ENCODE data around the gene TMEM140.

- TF ChIP-seq YY1 (IDR thresholded peaks at IDR 0.05; ENCODE audit: low read depth) (no peak), EP300 (IDR thresholded peaks at IDR 0.05; ENCODE audit: borderline replicate concordance) (no peak), CREB1 (IDR thresholded peaks at IDR 0.05; ENCODE audit: low read depth) (no peak), TAF1 (IDR thresholded peaks at IDR 0.05; ENCODE audit: low read depth) (no peak), TCF12 (IDR thresholded peaks at IDR 0.05; ENCODE audit: low read depth) (no peak), TEAD4 (IDR thresholded peaks at IDR 0.05) (no peak), RAD21 (IDR thresholded peaks at IDR 0.05; ENCODE audit: low read depth) (no peak), EGR1 (IDR thresholded peaks at IDR 0.05) (no peak)
- TF ChIP-seq, protein P1, sequence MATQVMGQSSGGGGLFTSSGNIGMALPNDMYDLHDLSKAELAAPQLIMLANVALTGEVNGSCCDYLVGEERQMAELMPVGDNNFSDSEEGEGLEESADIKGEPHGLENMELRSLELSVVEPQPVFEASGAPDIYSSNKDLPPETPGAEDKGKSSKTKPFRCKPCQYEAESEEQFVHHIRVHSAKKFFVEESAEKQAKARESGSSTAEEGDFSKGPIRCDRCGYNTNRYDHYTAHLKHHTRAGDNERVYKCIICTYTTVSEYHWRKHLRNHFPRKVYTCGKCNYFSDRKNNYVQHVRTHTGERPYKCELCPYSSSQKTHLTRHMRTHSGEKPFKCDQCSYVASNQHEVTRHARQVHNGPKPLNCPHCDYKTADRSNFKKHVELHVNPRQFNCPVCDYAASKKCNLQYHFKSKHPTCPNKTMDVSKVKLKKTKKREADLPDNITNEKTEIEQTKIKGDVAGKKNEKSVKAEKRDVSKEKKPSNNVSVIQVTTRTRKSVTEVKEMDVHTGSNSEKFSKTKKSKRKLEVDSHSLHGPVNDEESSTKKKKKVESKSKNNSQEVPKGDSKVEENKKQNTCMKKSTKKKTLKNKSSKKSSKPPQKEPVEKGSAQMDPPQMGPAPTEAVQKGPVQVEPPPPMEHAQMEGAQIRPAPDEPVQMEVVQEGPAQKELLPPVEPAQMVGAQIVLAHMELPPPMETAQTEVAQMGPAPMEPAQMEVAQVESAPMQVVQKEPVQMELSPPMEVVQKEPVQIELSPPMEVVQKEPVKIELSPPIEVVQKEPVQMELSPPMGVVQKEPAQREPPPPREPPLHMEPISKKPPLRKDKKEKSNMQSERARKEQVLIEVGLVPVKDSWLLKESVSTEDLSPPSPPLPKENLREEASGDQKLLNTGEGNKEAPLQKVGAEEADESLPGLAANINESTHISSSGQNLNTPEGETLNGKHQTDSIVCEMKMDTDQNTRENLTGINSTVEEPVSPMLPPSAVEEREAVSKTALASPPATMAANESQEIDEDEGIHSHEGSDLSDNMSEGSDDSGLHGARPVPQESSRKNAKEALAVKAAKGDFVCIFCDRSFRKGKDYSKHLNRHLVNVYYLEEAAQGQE (IDR thresholded peaks at IDR 0.05; ENCODE audit: low read depth) = no peak
- TF ChIP-seq, protein P2, sequence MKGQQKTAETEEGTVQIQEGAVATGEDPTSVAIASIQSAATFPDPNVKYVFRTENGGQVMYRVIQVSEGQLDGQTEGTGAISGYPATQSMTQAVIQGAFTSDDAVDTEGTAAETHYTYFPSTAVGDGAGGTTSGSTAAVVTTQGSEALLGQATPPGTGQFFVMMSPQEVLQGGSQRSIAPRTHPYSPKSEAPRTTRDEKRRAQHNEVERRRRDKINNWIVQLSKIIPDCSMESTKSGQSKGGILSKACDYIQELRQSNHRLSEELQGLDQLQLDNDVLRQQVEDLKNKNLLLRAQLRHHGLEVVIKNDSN (IDR thresholded peaks at IDR 0.05) = no peak
- TF ChIP-seq, protein P3, sequence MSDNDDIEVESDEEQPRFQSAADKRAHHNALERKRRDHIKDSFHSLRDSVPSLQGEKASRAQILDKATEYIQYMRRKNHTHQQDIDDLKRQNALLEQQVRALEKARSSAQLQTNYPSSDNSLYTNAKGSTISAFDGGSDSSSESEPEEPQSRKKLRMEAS (IDR thresholded peaks at IDR 0.05) = no peak
These were observed 3.7 kb downstream of the TMEM140 start for GRCh38 chr7:135151533-135151932.

Measured in Ishikawa (cell line).